Islet of Langerhans (tissue), 1 donor: ENCODE results near the gene GRIK1.

Experiments
- FAIRE-seq: peaks from one replicate; lab custom pipeline; 2011; peaks lifted over from hg19 to GRCh38; lab: Jason Lieb, UNC

GRIK1 gene

GRCh38 chr21:29827647-29828046 is 112.1 kb downstream of the GRIK1 start:
- no peak for FAIRE-seq

DNA sequence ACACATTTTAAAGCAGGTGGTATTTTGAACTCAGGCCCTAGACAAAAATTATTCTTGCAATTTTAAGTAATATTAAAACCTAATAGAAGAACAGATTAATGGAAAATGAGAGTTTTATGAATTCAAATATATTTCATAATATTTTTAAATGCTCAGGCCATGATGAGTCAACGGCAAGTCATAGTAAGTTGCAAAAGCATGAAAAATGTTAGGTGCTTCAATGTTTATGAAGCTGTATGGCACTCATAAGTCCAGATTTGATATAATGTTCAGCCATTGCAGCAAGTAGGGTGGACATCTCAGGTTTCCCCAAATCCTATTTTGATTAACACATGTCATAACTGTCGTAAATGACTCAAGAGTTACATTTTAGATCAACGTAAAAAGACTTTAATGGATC is 112.6 kb downstream of the GRIK1 start:
- FAIRE-seq, result no peak

- no peak for FAIRE-seq
Observed at GRCh38 chr21:29826386-29826785, 113.4 kb downstream of the GRIK1 start.

- no peak for FAIRE-seq
Observed at GRCh38 chr21:29825936-29826335, 113.9 kb downstream of the GRIK1 start.

DNA sequence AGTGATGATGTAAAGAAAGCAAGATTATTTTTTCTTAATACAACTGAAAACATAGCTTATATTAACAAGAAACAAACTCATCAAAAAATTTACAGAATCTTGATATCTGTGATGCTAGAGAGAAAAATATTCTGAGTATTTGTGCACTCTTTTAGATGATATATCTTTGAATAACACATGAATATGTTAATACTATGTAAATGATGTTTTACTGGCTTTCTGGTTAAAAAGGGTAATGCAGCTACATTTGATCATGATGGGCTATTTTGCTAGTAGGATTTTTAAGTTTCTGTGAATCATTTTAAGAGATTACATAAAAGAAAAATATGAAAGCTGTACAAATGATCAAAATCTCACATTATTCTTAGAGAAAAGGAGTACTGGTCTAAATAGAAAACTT is 114.5 kb downstream of the GRIK1 start:
- no peak for FAIRE-seq

DNA sequence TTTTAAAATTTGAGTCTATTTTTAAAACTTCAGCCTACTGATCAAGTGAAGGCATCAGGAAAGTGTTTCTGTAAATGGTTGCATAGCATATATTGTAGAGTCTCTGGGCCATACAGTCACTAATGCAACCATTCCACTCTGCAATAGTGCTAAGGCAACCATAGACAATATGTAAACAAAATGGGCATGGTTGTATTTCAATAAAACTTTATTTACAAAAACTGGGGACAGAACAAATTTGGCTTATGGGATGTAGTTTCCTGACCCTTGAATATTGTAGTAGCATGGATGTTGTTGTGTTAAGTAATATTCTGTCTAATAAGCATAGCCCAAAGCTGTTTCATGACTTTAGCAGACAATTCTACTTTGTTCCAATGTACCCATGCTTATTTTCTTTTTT is 117.7 kb downstream of the GRIK1 start:
- FAIRE-seq, result no peak

GRCh38 chr21:29821230-29821629 is 118.6 kb downstream of the GRIK1 start:
- no peak for FAIRE-seq

- no peak for FAIRE-seq
Observed at GRCh38 chr21:29819675-29820326, 120.0 kb downstream of the GRIK1 start.

DNA sequence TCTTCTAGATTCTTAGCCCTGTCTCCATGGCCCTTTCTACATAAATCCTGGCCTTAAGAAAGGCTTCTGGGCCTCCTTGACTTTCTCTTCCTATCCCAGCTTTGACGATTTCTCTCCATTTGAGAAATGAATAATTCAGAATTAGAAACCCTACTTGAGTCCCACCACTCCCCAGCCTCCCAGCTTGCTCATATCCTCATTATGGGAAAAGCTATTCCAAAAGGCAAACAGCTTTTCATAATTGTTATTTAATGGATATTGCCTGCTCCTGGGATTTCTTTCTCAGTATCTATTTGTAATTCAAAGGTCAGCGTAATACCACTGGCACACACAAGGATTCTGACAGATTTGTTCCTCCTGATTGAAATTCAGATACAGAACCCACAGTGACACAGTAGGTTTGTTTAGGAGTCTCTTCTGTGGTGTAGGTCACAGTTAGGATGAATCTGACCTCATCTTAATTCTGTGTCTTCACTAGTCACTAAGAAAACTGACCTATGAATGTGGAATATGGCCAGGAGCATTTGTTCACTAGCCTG is 121.3 kb downstream of the GRIK1 start:
- no peak for FAIRE-seq

GRCh38 chr21:29817450-29817849 is 122.3 kb downstream of the GRIK1 start:
- FAIRE-seq, result no peak

GRCh38 chr21:29812947-29813346 is 126.8 kb downstream of the GRIK1 start:
- FAIRE-seq, result no peak

DNA sequence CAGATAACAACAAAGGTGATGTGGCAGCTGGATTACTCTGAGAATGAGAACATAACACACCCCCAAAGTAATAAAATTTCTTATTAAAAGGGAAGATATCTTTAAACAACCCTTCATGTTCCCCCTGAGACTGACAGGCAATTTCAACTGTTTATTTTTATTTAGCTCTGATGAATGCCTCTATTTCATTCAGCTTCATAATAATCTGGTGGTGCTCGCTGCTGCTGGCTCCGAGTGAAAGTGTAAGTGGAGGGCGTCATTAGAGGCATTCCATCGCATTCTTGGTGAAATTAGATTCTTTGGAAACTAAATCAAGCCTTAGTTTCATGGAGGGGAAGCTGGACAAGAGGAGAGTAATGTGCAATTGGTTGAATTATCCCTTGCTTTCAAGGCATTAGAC is 128.9 kb downstream of the GRIK1 start:
- no peak for FAIRE-seq

DNA sequence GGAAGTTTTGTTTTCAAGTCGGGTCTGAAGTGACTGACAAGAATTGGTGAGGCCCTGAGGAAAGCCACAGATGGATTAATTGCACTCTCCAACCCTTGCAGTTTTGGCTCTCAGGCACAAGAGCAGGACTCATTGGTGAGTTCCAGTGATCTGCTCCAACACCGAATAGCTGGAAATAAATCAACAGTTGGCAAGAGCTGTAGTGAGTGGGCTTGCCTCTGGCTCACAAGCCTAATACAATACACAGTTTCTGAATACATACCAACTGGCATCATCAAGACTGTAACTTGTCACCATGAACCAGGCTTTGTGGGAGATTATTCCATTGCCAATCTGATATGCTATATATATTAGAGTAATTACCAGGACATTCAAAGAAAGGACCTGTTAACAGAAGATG is 131.6 kb downstream of the GRIK1 start:
- FAIRE-seq, result no peak

DNA sequence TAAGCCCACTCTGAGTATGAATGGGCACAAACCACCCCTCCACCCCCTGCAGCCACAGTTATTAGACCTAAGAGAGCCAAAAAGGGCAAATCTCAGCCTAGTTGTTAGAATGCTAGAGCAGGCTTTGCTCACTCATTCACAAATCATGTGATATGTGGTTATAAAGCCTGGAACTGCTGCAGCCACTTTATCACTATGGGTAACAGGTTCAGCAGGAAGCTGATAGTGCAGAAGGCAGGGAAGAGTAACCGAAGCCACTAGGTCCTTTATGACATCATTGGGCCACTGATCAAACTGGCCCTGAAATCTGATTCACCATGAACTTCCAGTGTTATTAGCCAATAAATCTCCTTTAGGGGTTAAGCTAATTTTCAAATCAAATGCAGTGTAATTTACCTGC is 134.7 kb downstream of the GRIK1 start:
- no peak for FAIRE-seq

DNA sequence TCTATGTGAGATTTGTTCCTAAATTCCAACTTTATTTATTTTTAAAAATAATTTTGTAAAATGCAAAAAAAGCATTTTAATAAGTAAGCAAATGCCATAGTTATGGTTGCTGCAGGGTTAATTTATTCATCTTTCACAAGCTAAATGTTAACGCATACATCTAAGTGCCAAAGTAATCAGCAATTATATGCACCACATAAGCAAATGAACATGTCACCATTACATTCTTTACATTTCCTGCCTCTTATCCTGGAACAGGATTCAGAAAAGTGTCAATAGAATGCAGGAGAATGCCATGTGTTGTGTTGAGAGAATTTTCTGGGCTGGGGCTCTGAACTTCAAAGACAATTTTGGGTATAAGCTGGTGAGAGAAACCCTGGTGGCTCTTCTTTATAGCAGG is 136.6 kb downstream of the GRIK1 start:
- FAIRE-seq, result no peak

- no peak for FAIRE-seq
Observed at GRCh38 chr21:29801122-29801521, 138.7 kb downstream of the GRIK1 start.

GRCh38 chr21:29800056-29800455 is 139.7 kb downstream of the GRIK1 start:
- no peak for FAIRE-seq

GRCh38 chr21:29798840-29799239 is 141.0 kb downstream of the GRIK1 start:
- FAIRE-seq, result no peak

- no peak for FAIRE-seq
Observed at GRCh38 chr21:29797155-29797554, 142.6 kb downstream of the GRIK1 start.

DNA sequence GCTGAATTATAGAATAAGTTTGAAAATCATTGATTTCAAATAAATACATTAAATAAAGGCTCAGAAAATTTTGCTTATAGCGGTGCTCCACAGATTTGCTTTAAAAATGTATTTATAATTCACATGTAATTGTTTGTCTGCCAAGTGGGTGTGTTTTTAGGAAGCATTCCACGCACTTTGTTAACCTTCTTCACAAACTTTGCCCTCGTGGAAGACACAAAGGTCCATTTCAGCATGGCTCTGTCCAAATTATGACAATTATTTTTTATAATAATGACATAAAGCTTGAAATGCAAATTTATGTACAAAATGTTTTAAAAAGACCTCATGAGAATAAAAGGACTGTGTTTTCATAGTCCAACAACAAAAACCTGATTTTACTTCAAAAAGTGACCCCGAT is 146.1 kb downstream of the GRIK1 start:
- no peak for FAIRE-seq

DNA sequence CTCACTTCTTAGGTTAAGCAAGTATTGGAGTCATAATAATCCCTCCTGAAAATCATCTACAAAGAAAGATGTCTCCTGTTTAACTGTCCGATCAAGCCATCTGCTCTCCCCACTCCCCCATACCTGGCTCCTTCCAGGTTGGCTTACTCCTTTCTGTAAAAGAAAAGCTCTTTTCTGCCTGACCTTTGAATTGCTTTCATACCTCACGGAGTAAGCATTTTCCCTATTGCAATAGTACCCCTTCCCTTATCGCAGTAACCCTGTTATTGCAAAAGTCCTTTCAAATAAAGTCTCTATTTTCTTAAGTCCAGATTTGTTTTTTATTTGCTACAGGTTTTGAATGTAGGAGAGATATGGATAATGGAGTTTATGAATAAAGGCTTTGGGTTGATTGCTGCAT is 150.4 kb downstream of the GRIK1 start:
- FAIRE-seq, result no peak

DNA sequence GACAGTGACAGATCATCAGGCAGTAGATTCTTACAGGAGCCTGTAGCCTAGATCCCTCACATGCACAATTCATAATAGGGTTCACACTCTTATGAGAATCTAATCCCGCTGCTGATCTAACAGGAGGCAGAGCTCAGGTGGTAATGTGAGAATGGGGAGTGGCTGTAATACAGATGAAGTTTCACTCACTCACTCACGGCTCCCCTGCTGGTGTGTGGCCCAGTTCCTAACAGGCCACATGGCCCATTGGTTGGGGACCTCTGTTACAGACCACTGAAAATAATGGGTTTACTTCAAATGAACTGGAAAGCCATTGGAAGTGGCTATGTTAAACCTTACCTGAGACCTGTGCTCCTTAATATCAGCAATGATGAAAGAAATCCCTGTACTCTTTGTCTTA is 151.0 kb downstream of the GRIK1 start:
- no peak for FAIRE-seq

- no peak for FAIRE-seq
Observed at GRCh38 chr21:29787361-29787909, 152.4 kb downstream of the GRIK1 start.
